K562 (cell line): ENCODE measurements around the gene COX14. TPM values are rescaled to one million over a fixed set of nuclear protein-coding genes. Genes with fewer than 3 reads are reported as not detected.

ENCODE experiments used
- ATF3 ChIP-seq, 2 experiments: fragments of 450-650 bp in 1 of 2; sonication (generic) in 1 of 2; formaldehyde crosslinking in 1 of 2; IDR thresholded peaks in 1 of 2; conservative IDR thresholded peaks in 1 of 2; 2 replicates each; pipeline versions ENCODE4 v1.6.1 to v1.8.1; 2016 to 2023; ENCODE audit warnings: mild to moderate bottlenecking in 2 of 2, moderate library complexity in 2 of 2, inconsistent platforms in 1 of 2, missing genetic modification reagents in 1 of 2
- CHAMP1 ChIP-seq: fragments of 450-650 bp; IDR thresholded peaks from 2 replicates; pipeline ENCODE4 v1.6.1; 2016; ENCODE audit warnings: mild to moderate bottlenecking
- FOXJ3 ChIP-seq: sonication (generic); formaldehyde crosslinking; IDR thresholded peaks from 2 replicates; pipeline ENCODE4 v1.4.0; 2020; ENCODE audit warnings: mild to moderate bottlenecking, missing genetic modification reagents
- HMGN3 ChIP-seq: IDR thresholded peaks from 2 replicates; pipeline ENCODE4 v1.6.1; 2011; ENCODE audit warnings: borderline replicate concordance, low read depth, mild to moderate bottlenecking, mixed read lengths, low read length; ENCODE audit not compliant: insufficient read length; ENCODE audit errors: extremely low read depth
- PHB ChIP-seq: fragments of 250-450 bp; sonication (Bioruptor Pico); IDR thresholded peaks from 2 replicates; pipeline ENCODE4 v1.5.0; 2021
- POU5F1 ChIP-seq: fragments of 150-350 bp; IDR thresholded peaks from 2 replicates; pipeline ENCODE4 v1.6.1; 2014; ENCODE audit warnings: borderline replicate concordance, low read length, low read depth, mild to moderate bottlenecking; ENCODE audit not compliant: partially characterized antibody
- ZNF124 ChIP-seq: sonication (generic); formaldehyde crosslinking; IDR thresholded peaks from 2 replicates; pipeline ENCODE4 v1.8.1; 2022; ENCODE audit warnings: missing genetic modification reagents
- ZNF511 ChIP-seq: sonication (generic); formaldehyde crosslinking; IDR thresholded peaks from 2 replicates; pipeline ENCODE4 v1.8.0; 2022; ENCODE audit warnings: mild to moderate bottlenecking, missing genetic modification reagents
- ZNF707 ChIP-seq: fragments of 250-450 bp; sonication (Bioruptor Pico); conservative IDR thresholded peaks from 2 replicates; pipeline ENCODE4 v1.8.0; 2022; ENCODE audit warnings: inconsistent platforms, mild to moderate bottlenecking, moderate library complexity
- ZNF778 ChIP-seq: fragments of 450-650 bp; formaldehyde crosslinking; IDR thresholded peaks from 2 replicates; pipeline ENCODE4 v1.4.0; 2020; ENCODE audit warnings: mild to moderate bottlenecking, moderate library complexity
- polyA plus RNA-seq, 8 experiments: library from polyadenylated mRNA; depleted of rRNA in 4 of 8; stranded (reverse) in 5 of 8; unstranded in 3 of 8; fragments of >200 nt; fragmentation: Nextera tagmentation in 2 of 8; fragmentation: Illumina TruSeq in 1 of 8; extraction: Ambion mirVana in 2 of 8; extraction: Trizol in 1 of 8; gene quantifications; 2 replicates each; pipeline versions ENCODE4 v1.2.1 to v1.2.3, GENCODE V29; 2011 to 2014; ENCODE audit warnings: inconsistent platforms in 1 of 8, missing spikeins in 1 of 8
- total RNA-seq, 7 experiments: library from RNA; depleted of rRNA in 6 of 7; stranded (reverse); fragments of >200 nt in 6 of 7; fragmentation: Illumina TruSeq in 2 of 7; extraction: Trizol in 2 of 7; gene quantifications; 2 replicates each; pipeline versions ENCODE4 v1.2.1 to v1.2.3, GENCODE V29; 2011 to 2021; ENCODE audit warnings: low replicate concordance in 1 of 7
- TF ChIP-seq, protein P1 (sequence below): fragments of 250-450 bp; sonication (Bioruptor Pico); IDR thresholded peaks from 2 replicates; pipeline ENCODE4 v1.4.0; 2020; ENCODE audit warnings: mild to moderate bottlenecking, moderate library complexity

COX14 gene
- total and polyA plus RNA-seq, 9 of the 15 experiments (the other 6 are each of a cell fraction or from before 2014, with no cell fraction given): 44.4 to 269 (median 53.4) TPM

- TF ChIP-seq ZNF778 (CRISPR knock-in tag) (no peak), ZNF707 (no peak), ZNF124 (no peak), POU5F1 (no peak), CHAMP1 (no peak), HMGN3 (no peak), ZNF511 (no peak), FOXJ3 (CRISPR knock-in tag) (no peak), PHB (no peak), ATF3 (IDR thresholded peaks at IDR 0.05) (no peak), ATF3 (CRISPR knock-in tag; conservative IDR thresholded peaks at IDR 0.05) (no peak)
- TF ChIP-seq, protein P1, sequence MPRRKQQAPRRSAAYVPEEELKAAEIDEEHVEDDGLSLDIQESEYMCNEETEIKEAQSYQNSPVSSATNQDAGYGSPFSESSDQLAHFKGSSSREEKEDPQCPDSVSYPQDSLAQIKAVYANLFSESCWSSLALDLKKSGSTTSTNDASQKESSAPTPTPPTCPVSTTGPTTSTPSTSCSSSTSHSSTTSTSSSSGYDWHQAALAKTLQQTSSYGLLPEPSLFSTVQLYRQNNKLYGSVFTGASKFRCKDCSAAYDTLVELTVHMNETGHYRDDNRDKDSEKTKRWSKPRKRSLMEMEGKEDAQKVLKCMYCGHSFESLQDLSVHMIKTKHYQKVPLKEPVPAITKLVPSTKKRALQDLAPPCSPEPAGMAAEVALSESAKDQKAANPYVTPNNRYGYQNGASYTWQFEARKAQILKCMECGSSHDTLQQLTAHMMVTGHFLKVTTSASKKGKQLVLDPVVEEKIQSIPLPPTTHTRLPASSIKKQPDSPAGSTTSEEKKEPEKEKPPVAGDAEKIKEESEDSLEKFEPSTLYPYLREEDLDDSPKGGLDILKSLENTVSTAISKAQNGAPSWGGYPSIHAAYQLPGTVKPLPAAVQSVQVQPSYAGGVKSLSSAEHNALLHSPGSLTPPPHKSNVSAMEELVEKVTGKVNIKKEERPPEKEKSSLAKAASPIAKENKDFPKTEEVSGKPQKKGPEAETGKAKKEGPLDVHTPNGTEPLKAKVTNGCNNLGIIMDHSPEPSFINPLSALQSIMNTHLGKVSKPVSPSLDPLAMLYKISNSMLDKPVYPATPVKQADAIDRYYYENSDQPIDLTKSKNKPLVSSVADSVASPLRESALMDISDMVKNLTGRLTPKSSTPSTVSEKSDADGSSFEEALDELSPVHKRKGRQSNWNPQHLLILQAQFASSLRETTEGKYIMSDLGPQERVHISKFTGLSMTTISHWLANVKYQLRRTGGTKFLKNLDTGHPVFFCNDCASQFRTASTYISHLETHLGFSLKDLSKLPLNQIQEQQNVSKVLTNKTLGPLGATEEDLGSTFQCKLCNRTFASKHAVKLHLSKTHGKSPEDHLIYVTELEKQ: no peak
Observed at GRCh38 chr12:50087995-50088394, 24.0 kb upstream of the COX14 start (continued).
